ENCODE measurements around the gene TOB1.
A peak's percentile ranks its signal among the peaks of the same experiment; 100 is the strongest.

Gene TOB1, protein sequence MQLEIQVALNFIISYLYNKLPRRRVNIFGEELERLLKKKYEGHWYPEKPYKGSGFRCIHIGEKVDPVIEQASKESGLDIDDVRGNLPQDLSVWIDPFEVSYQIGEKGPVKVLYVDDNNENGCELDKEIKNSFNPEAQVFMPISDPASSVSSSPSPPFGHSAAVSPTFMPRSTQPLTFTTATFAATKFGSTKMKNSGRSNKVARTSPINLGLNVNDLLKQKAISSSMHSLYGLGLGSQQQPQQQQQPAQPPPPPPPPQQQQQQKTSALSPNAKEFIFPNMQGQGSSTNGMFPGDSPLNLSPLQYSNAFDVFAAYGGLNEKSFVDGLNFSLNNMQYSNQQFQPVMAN

DNA sequence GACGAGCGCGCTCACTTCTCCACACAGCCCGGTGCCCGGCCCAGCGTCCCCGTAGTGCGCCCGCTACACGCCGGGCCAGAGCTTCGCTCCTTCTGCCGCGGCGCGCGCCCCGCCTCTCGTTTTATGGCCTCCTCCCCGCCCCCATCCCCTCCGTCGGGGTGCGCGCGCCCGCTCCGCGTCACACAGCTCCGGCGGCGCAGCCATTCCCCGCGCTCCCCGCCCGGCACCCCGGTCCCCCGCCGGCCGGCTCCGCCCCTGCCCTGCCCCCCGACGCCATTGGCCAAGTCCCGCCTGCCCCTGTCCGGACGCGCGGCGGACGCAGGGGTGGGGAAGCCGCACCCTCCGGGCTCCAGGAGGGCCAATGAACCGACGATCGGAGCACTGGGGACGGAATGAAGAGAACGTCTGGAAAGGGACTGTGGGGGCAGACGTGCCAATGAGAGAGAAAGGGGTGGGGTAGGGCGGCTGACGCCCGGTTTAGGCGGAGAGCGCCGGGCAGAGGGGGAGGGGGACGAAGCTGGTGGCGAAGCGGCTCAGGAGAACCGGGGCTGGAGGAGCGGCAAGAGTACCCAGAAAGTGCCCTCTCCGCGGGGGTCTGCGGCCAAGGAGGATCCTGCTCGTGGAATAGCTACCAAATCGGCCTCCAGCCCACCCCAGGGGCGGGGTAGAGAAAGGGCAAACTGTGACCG, at the start of gene TOB1:
TSS of gene TOB1 (minus strand) at position 94 of the 689 bp plus-strand sequence. CDS start 2,337 bp downstream, outside the sequence.
- H3K27me3 ChIP-seq = no peaks in the 10 kb centered on the region
- peak within 1 kb of the TSS; percentile 87 to 93 for H3K4me3 ChIP-seq
- peaks cover 0 to 36% (median 25%) of the 10 kb centered on the region in 4 donors for H3K4me1 ChIP-seq
- peaks cover 19 to 23% (median 22%) of the 10 kb centered on the region in 3 donors for H3K36me3 ChIP-seq
- no peaks in the 10 kb centered on the region for H3K9me3 ChIP-seq
- no peak for TF ChIP-seq CTCF (IDR thresholded peaks at IDR 0.05)
- intact Hi-C loops (cut with DNase I; ENCODE audit: low total_unique reads) = loop anchor here (1.0 kb wide), 1 partner anchor 84 kb away; no protein-coding TSS in a partner anchor
- peak within 1 kb of the TSS; percentile 99 to 100 for H3K27ac ChIP-seq
- peak; percentile 97 to 100 for DNase-seq

- no peak overlapping the region for H3K4me3 ChIP-seq
- DNase-seq = no peak
- intact Hi-C loops (cut with DNase I; ENCODE audit: low total_unique reads) = loop anchor here (5.0 kb wide), 1 partner anchor 37 kb away; no protein-coding TSS in a partner anchor
- no peak overlapping the region for H3K27ac ChIP-seq
- H3K9me3 ChIP-seq = no peaks in the 10 kb centered on the region
- H3K4me1 ChIP-seq = peaks cover 2 to 26% (median 10%) of the 10 kb centered on the region in 4 donors
- no peaks in the 10 kb centered on the region for H3K36me3 ChIP-seq
- TF ChIP-seq CTCF (IDR thresholded peaks at IDR 0.05) = no peak
- H3K27me3 ChIP-seq = no peaks in the 10 kb centered on the region
These were observed 48.4 kb upstream of the TOB1 start for GRCh38 chr17:50914505-50915063.

GRCh38 chr17:50913120-50913519, 47.0 kb upstream of the TOB1 start:
- TF ChIP-seq CTCF (IDR thresholded peaks at IDR 0.05) = no peak
- peaks cover 0 to 18% (median 0%) of the 10 kb centered on the region in 4 donors for H3K4me1 ChIP-seq
- H3K4me3 ChIP-seq = no peak overlapping the region
- intact Hi-C loops (cut with DNase I; ENCODE audit: low total_unique reads) = loop anchor here (5.0 kb wide), 1 partner anchor 36 kb away; no protein-coding TSS in a partner anchor
- no peak overlapping the region for H3K27ac ChIP-seq
- H3K27me3 ChIP-seq = no peaks in the 10 kb centered on the region
- no peak for DNase-seq
- H3K36me3 ChIP-seq = no peaks in the 10 kb centered on the region
- H3K9me3 ChIP-seq = no peaks in the 10 kb centered on the region

- no peak for DNase-seq
- Histone ChIP-seq H3K4me3 (no peak overlapping the region), H3K9me3 (no peaks in the 10 kb centered on the region), H3K36me3 (no peaks in the 10 kb centered on the region), H3K4me1 (peaks cover 0 to 9% (median 0%) of the 10 kb centered on the region in 4 donors), H3K27ac (no peak overlapping the region), H3K27me3 (no peaks in the 10 kb centered on the region)
- intact Hi-C loops (cut with DNase I; ENCODE audit: low total_unique reads) = loop anchor here (5.0 kb wide), 1 partner anchor 35 kb away; no protein-coding TSS in a partner anchor
- no peak for TF ChIP-seq CTCF (IDR thresholded peaks at IDR 0.05)
These were observed 45.7 kb upstream of the TOB1 start for GRCh38 chr17:50911890-50912289.

DNA sequence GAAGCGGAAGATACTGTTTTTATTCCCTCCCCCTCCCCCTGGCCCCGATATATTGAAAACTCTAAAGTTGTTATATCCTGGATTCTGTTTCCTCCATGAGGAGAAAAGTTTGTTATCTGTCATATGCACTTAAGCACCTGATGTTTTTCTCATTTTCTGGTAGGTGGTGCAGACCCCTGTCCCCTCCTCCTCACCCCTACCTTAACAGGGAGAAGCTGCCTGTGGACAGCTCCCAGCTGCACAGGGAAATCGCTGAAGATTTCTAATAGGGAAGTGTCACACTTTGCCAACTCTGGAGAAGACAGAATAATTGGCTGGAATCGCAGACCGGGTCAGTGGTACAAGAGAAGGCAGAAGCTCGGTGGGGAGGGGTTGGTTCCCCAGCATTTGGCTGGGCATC, 45.3 kb upstream of the TOB1 start:
- Histone ChIP-seq H3K4me1 (peaks cover 0 to 7% (median 0%) of the 10 kb centered on the region in 4 donors), H3K36me3 (no peaks in the 10 kb centered on the region), H3K27me3 (no peaks in the 10 kb centered on the region), H3K4me3 (no peak overlapping the region), H3K9me3 (no peaks in the 10 kb centered on the region), H3K27ac (no peak overlapping the region)
- DNase-seq = no peak
- no peak for TF ChIP-seq CTCF (IDR thresholded peaks at IDR 0.05)
- intact Hi-C loops (cut with DNase I; ENCODE audit: low total_unique reads) = loop anchor here (5.0 kb wide), 1 partner anchor 34 kb away; no protein-coding TSS in a partner anchor
